Peyer's patch (tissue), 4 donors: Measurements from ENCODE around the gene PLXNC1. TPM values are rescaled to one million over a fixed set of nuclear protein-coding genes. Genes with fewer than 3 reads are reported as not detected.

ENCODE experiments used
- DNase-seq, 3 donors: peaks; one replicate each; pipeline ENCODE4 v3.0.0-alpha.2; 2017 to 2019
- H3K27ac ChIP-seq, 4 donors: fragments of 200-600 bp; sonication (generic); one replicate each; pipeline ENCODE4 v1.5.1; 2016 to 2019
- H3K27me3 ChIP-seq, 2 donors: fragments of 200-600 bp; sonication (generic); one replicate each; pipeline ENCODE4 v1.5.1; 2019
- H3K36me3 ChIP-seq, 3 donors: fragments of 200-600 bp; sonication (generic); one replicate each; pipeline ENCODE4 v1.5.1; 2016 to 2019
- H3K4me1 ChIP-seq, 4 donors: fragments of 200-600 bp; sonication (generic); one replicate each; pipeline ENCODE4 v1.5.1; 2016 to 2019
- H3K4me3 ChIP-seq, 4 donors: fragments of 200-600 bp; sonication (generic); 1 replicate in 3 of 4; 2 replicates in 1 of 4; pipeline ENCODE4 v1.5.1; 2016 to 2019; ENCODE audit warnings: mild to moderate bottlenecking in 1 of 4
- H3K9me3 ChIP-seq, 4 donors: fragments of 200-600 bp; sonication (generic); one replicate each; pipeline ENCODE4 v1.5.1; 2016 to 2019; ENCODE audit warnings: mild to moderate bottlenecking in 1 of 4
- POLR2A ChIP-seq, 2 donors: fragments of 450-650 bp; IDR thresholded peaks; one replicate each; pipeline ENCODE4 v1.5.1; 2017; ENCODE audit warnings: antibody characterized with exemption in 2 of 2, mild to moderate bottlenecking in 2 of 2, moderate library complexity in 2 of 2
- total RNA-seq, 4 donors: library from RNA; depleted of rRNA; stranded (reverse); fragments of >200 nt; gene quantifications; one replicate each; pipeline ENCODE4 v1.1.0, GENCODE V29; 2016
- TF ChIP-seq, protein P1 (sequence below), 6 experiments: fragments of 450-650 bp in 4 of 6; fragments of 200-600 bp in 2 of 6; sonication (generic) in 1 of 6; IDR thresholded peaks; one replicate each; pipeline ENCODE4 v1.5.1; 2017 to 2019; ENCODE audit warnings: antibody characterized with exemption in 6 of 6, mild to moderate bottlenecking in 3 of 6, moderate library complexity in 1 of 6

The PLXNC1 gene
- total RNA-seq, 4 donors from 2014 or later = 0.88 to 21.5 (median 5.1) TPM

DNA sequence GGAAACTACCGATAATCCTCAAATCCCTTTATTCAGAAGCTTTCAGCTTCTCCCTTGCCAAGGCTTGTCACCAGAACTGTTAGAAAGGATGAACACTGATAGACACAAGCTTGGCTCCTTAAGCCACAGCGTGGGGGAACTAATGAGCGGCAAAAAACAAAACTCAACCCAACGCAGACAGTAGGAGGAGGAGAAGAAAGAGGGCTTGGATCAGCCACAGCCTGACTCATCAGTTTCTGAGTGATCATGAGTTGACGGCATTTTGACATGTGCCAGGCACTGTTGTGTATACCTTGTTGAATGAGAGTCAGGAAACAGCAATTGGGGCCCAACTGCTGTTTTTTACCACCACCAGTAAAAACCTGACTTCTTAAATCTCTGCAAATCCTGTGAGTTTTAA is 23.7 kb downstream of the PLXNC1 start:
- Histone ChIP-seq H3K4me3 (no peak overlapping the region), H3K9me3 (no peaks in the 10 kb centered on the region), H3K27me3 (no peaks in the 10 kb centered on the region), H3K36me3 (no peaks in the 10 kb centered on the region), H3K4me1 (peaks cover 0 to 15% (median 5%) of the 10 kb centered on the region in 4 donors), H3K27ac (no peak overlapping the region)
- no peak for DNase-seq
- TF ChIP-seq POLR2A (IDR thresholded peaks at IDR 0.05) = no peak
- TF ChIP-seq, protein P1, sequence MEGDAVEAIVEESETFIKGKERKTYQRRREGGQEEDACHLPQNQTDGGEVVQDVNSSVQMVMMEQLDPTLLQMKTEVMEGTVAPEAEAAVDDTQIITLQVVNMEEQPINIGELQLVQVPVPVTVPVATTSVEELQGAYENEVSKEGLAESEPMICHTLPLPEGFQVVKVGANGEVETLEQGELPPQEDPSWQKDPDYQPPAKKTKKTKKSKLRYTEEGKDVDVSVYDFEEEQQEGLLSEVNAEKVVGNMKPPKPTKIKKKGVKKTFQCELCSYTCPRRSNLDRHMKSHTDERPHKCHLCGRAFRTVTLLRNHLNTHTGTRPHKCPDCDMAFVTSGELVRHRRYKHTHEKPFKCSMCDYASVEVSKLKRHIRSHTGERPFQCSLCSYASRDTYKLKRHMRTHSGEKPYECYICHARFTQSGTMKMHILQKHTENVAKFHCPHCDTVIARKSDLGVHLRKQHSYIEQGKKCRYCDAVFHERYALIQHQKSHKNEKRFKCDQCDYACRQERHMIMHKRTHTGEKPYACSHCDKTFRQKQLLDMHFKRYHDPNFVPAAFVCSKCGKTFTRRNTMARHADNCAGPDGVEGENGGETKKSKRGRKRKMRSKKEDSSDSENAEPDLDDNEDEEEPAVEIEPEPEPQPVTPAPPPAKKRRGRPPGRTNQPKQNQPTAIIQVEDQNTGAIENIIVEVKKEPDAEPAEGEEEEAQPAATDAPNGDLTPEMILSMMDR (IDR thresholded peaks at IDR 0.05) = no peak

DNA sequence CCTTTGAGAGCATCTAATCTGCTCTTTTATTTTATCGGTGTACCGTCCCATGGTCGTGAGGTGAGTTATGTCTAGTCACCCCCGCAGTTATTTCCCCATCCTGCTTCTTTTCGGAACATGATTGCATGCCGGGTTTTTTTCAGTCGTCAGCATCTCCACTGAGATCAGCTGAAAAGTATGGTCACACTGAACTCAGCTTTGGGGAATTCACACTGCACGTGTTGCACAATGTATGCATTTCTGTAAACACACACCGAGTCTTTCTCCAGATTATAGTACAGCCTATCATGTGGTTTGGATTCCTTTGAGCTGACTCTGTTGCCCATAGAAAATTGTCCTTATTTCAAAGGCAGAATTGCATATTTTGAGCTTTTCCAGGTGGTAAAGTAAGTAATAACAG is 24.6 kb downstream of the PLXNC1 start:
- no peak for DNase-seq
- Histone ChIP-seq H3K27me3 (no peaks in the 10 kb centered on the region), H3K9me3 (peaks cover 0 to 7% (median 0%) of the 10 kb centered on the region in 4 donors), H3K27ac (peak overlapping the region in 2 of 4 donors; percentile 3 to 51), H3K4me1 (peaks cover 0 to 15% (median 5%) of the 10 kb centered on the region in 4 donors), H3K4me3 (no peak overlapping the region), H3K36me3 (no peaks in the 10 kb centered on the region)
- no peak for TF ChIP-seq POLR2A (IDR thresholded peaks at IDR 0.05)
- TF ChIP-seq, protein P1 (IDR thresholded peaks at IDR 0.05) = no peak

DNA sequence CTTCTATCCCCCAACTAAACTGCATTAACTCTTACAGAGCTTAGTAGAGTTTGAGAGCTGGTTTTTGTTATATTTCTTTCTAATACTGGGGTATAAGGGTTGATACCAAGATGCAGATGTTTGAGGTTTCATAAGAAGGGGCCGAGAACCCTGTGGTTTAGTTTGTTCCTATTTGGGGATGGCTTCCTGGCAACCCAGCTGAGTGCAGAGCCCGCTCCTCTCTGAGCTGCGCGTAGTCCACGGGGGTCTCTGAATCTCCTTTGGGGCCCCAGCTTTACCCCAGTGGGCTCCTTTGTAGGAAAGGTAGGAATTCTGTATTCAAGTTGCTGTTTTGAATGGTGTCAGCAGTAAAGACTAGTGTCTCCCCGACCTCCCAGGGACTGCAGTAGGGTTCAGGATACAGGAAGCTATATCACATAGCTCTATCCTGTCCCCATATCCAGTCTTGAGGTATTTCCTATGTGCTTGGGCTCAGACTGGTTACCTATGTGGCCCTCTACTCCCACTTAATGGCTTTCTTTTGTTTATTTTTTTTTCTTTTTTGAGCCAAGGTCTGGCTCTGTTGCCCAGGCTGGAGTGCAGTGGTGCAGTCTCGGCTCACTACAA is 25.4 kb downstream of the PLXNC1 start:
- no peaks in the 10 kb centered on the region for H3K27me3 ChIP-seq
- peak overlapping the region in 1 of 4 donors; percentile 9 for H3K4me3 ChIP-seq
- H3K9me3 ChIP-seq = peaks cover 0 to 8% (median 0%) of the 10 kb centered on the region in 4 donors
- peak overlapping the region; percentile 3 to 51 (median 25) for H3K27ac ChIP-seq
- peak in 1 of 3 donors; percentile 31 for DNase-seq
- no peak for TF ChIP-seq POLR2A (IDR thresholded peaks at IDR 0.05)
- TF ChIP-seq, protein P1 (IDR thresholded peaks at IDR 0.05) = no peak
- peaks cover 0 to 15% (median 5%) of the 10 kb centered on the region in 4 donors for H3K4me1 ChIP-seq
- H3K36me3 ChIP-seq = no peaks in the 10 kb centered on the region

DNA sequence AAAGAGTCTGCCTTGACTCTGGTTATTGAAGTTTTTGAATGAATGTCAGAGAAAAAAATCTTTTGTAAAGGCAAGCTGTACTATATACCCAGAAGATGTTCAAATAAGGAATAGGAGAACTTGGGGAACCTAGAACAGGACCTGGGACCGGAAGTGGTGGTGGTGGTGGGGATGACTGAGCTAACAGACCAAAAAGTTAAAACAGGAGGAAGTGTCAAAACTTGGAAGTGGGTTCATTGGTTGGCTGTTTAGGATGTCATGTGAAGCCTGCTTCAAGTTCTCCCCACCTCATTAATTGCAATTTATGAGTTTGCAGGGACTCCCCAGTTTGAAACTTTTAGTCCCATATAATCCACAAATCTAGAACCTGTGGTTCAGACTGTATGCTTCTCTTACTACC is 26.2 kb downstream of the PLXNC1 start:
- TF ChIP-seq POLR2A (IDR thresholded peaks at IDR 0.05) = no peak
- TF ChIP-seq, protein P1 (IDR thresholded peaks at IDR 0.05) = no peak
- peak in 2 of 3 donors; percentile 79 to 84 for DNase-seq
- H3K27ac ChIP-seq = peak overlapping the region in 1 of 4 donors; percentile 51
- no peaks in the 10 kb centered on the region for H3K27me3 ChIP-seq
- H3K36me3 ChIP-seq = no peaks in the 10 kb centered on the region
- H3K4me3 ChIP-seq = no peak overlapping the region
- H3K4me1 ChIP-seq = peaks cover 0 to 15% (median 5%) of the 10 kb centered on the region in 4 donors
- H3K9me3 ChIP-seq = peaks cover 0 to 8% (median 0%) of the 10 kb centered on the region in 4 donors

DNA sequence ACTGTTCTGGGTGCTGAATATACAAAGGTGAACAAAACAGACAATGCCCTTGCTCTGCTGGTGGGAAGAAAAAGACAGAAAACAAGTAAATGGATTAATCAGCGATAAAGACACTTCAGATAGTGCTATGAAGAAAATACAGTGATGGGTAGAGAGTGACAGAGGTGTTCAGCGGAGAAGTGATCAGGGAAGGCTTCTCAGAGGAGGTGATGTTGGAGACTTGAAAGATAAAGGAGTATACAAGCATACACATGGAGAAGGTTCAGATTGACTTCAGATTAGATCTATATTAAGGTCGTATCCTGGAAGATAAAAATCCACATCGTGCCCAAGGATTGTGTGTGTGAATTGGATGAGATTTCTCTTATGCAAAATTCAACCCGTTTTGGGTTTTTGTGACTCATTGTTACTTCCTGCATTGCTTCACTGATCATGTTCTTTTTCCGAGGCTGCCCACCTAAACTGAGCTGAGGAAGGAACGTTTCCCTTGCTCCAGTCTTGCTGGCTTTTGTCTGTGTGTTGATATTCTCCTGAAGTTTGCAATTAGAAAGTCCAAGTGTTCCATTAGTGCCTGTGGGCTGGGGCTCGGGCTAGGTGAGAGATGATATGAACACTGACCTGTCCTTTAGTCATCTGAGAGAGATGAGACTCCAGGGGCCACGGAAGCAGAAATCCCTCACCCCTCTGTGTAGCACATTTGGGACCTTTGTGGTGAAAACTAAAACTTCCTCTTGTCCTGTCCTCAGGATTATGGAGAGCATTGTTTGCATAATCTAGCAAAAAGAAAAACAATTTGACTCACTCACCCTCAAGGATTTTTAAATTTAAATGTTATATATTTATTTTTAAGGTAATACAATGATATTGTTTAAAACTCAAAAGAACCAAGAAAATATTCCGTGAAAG is 27.6 kb downstream of the PLXNC1 start:
- Histone ChIP-seq H3K27me3 (no peaks in the 10 kb centered on the region), H3K4me1 (peaks cover 0 to 15% (median 5%) of the 10 kb centered on the region in 4 donors), H3K36me3 (no peaks in the 10 kb centered on the region), H3K9me3 (peaks cover 0 to 8% (median 0%) of the 10 kb centered on the region in 4 donors), H3K27ac (peak overlapping the region in 2 of 4 donors; percentile 21 to 35), H3K4me3 (no peak overlapping the region)
- peak in 1 of 3 donors; percentile 24 for DNase-seq
- TF ChIP-seq, protein P1 (IDR thresholded peaks at IDR 0.05) = no peak
- no peak for TF ChIP-seq POLR2A (IDR thresholded peaks at IDR 0.05)
